ENCODE measurements around the gene LAMC2. TPM values are rescaled to one million over a fixed set of nuclear protein-coding genes. Genes with fewer than 3 reads are reported as not detected.

LAMC2 gene
- total and polyA plus RNA-seq, 9 donors = 0.47 to 33.7 (median 2.9) TPM

DNA sequence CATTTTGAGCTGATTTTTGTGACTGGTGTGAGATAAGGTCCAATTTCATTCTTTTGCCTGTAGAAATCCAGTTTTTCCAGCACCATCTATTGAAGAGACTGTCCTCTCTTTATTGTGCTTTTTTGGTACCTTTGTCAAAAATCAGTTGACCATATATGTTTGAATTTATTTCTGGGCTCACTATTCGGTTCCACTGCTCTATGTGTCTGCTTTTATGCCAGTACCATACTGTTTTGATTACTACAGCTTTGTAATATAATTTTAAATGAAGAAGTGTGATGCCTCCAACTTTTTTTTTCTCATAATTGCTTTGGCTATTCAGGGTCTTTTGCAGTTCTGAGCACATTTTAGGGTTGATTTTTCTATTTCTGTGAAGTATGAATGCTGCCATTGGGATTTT lies 69.0 kb downstream of the LAMC2 start:
- no peak overlapping the region for H3K4me3 ChIP-seq
- H3K27me3 ChIP-seq = no peaks in the 10 kb centered on the region
- DNase-seq = no peak
- H3K36me3 ChIP-seq = no peaks in the 10 kb centered on the region
- no peaks in the 10 kb centered on the region for H3K4me1 ChIP-seq (ENCODE audit: insufficient read depth)
- 75 to 91% (median 89%) methylated on average over 1 of the region's 1 CpG for WGBS, 3 donors
- H3K27ac ChIP-seq = no peak overlapping the region
- intact Hi-C loops (cut with DNase I) = no loop called here
- no peaks in the 10 kb centered on the region for H3K9me3 ChIP-seq
- TF ChIP-seq POLR2A (IDR thresholded peaks at IDR 0.05) = no peak
- TF ChIP-seq, protein P1, sequence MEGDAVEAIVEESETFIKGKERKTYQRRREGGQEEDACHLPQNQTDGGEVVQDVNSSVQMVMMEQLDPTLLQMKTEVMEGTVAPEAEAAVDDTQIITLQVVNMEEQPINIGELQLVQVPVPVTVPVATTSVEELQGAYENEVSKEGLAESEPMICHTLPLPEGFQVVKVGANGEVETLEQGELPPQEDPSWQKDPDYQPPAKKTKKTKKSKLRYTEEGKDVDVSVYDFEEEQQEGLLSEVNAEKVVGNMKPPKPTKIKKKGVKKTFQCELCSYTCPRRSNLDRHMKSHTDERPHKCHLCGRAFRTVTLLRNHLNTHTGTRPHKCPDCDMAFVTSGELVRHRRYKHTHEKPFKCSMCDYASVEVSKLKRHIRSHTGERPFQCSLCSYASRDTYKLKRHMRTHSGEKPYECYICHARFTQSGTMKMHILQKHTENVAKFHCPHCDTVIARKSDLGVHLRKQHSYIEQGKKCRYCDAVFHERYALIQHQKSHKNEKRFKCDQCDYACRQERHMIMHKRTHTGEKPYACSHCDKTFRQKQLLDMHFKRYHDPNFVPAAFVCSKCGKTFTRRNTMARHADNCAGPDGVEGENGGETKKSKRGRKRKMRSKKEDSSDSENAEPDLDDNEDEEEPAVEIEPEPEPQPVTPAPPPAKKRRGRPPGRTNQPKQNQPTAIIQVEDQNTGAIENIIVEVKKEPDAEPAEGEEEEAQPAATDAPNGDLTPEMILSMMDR (IDR thresholded peaks at IDR 0.05) = no peak
- TF ChIP-seq EP300 (IDR thresholded peaks at IDR 0.05) = no peak

DNA sequence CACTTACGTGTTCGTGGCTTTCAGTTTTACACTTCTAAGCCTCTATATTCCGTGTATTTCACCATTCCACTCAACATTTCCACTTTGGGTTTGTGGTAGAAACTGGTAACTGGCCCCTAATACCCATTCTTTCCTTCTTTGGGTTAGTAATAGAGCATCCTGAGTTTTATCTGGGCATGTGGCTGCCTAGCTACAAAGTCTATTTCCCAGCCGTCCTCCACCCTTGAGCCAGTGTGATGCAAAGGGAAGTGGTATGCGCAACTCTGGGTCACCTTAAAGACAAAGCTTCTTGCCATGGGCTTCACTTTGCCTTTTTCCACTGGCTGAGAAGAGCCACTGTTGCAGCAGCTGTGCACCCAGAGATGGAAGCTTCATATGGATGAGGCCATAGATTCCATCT lies 73.9 kb downstream of the LAMC2 start:
- Histone ChIP-seq H3K4me1 (ENCODE audit: insufficient read depth) (no peaks in the 10 kb centered on the region), H3K36me3 (no peaks in the 10 kb centered on the region), H3K9me3 (no peaks in the 10 kb centered on the region), H3K27me3 (no peaks in the 10 kb centered on the region), H3K4me3 (no peak overlapping the region), H3K27ac (no peak overlapping the region)
- WGBS, 3 donors = 90 to 93% (median 93%) methylated on average over 5 of the region's 5 CpGs
- DNase-seq = no peak
- intact Hi-C loops (cut with DNase I) = no loop called here
- TF ChIP-seq POLR2A (IDR thresholded peaks at IDR 0.05) (no peak), EP300 (IDR thresholded peaks at IDR 0.05) (no peak)
- TF ChIP-seq, protein P1 (IDR thresholded peaks at IDR 0.05) = no peak

DNA sequence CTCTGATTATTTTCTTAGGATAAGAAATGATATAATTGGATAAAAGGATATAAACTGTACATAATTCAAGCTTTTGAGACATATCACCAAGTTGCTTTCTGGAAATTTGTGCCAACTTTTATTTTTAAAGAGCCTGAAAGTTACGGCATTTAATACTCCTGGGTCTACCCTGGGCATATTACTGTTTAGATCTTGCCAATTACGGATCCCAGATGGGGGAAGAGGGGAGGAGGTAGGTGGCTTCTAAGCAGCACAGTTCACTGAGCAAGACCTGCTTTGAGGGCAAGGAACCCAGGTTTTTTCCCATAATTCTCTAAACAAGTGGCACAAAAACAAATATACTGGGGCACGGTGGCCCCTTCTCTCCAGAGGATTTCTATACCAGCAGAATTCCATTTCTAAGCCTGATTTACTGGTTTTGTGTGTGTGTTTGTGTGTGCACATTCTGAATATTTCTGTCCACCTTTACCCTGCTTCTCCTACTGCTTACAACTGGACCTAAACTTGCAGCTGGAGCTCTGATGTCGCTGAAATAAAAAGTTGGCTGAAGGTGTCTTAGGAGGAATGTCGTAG lies 76.7 kb downstream of the LAMC2 start:
- TF ChIP-seq EP300 (IDR thresholded peaks at IDR 0.05) = no peak
- TF ChIP-seq, protein P1 (IDR thresholded peaks at IDR 0.05) = no peak
- TF ChIP-seq POLR2A (IDR thresholded peaks at IDR 0.05) = no peak

DNA sequence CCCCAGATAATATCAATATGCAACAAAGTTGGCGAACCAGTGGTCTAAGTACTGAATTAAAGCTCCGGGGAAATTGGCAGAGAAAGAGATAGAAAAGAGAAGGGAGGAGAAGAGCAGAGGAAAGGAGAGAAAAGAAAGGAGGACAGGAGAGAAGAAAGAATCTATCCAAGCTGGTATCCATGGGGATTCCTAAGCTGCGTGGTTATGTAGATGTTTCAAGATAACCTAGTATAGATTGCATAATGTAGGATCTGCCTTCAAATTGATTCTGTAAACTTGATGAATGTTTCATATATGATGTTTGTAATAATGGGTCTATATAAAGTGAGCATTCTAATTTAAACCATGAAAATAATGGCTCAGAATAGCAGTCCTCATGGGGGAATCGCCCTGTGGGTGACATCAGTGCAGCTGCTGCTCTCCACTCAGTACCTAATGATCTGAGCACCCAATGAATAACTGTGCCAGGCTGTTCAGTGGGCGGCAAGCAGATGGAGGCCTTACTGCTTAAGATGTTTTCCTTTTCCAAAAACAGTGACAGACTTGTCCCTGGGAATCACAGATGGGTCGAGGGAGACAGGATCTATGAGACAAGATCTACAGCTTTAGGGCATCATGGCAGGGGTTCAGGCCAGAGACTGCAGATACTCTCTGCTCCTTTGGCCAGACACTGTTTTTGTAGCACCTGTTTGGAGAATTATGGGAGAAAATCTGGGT lies 78.0 kb downstream of the LAMC2 start:
- Histone ChIP-seq H3K27me3 (no peaks in the 10 kb centered on the region), H3K4me1 (ENCODE audit: insufficient read depth) (no peaks in the 10 kb centered on the region), H3K27ac (no peak overlapping the region), H3K9me3 (no peaks in the 10 kb centered on the region), H3K4me3 (no peak overlapping the region), H3K36me3 (no peaks in the 10 kb centered on the region)
- TF ChIP-seq, protein P1 (IDR thresholded peaks at IDR 0.05) = no peak
- TF ChIP-seq POLR2A (IDR thresholded peaks at IDR 0.05) (no peak), EP300 (IDR thresholded peaks at IDR 0.05) (no peak)
- no peak for DNase-seq
- intact Hi-C loops (cut with DNase I) = no loop called here
- WGBS, 3 donors = 71 to 76% (median 72%) methylated on average over 6 of the region's 6 CpGs

More for the DNA sequence above, 76.7 kb downstream of the LAMC2 start:
- intact Hi-C loops (cut with DNase I) = no loop called here
- Histone ChIP-seq H3K36me3 (no peaks in the 10 kb centered on the region), H3K27me3 (no peaks in the 10 kb centered on the region), H3K27ac (no peak overlapping the region), H3K9me3 (no peaks in the 10 kb centered on the region), H3K4me1 (ENCODE audit: insufficient read depth) (no peaks in the 10 kb centered on the region), H3K4me3 (no peak overlapping the region)
- DNase-seq = no peak
- WGBS, 3 donors = 45 to 57% (median 50%) methylated on average over 5 of the region's 5 CpGs

Data from ovary (tissue), 9 donors.